IMR-90 (cell line): ENCODE data around the gene TMX2. TPM values are rescaled to one million over a fixed set of nuclear protein-coding genes. Genes with fewer than 3 reads are reported as not detected.

ENCODE experiments used
- ATAC-seq: fragments of 200-7000 bp; cut with Tn5 transposase; 2 replicates; pipeline ENCODE4 v1.9.1; 2020; ENCODE audit warnings: low read depth, mild to moderate bottlenecking, moderate library complexity
- BruUV-seq: library from RNA; stranded (reverse); fragments of 400-500 nt; replicated peaks from 2 replicates; lab custom pipeline; 2021; lab: Mats Ljungman, UMichigan
- CTCF ChIA-PET: fragments of 300-600 bp; formaldehyde crosslinking; extraction: SDS; loops from one replicate; lab custom pipeline; 2021; ENCODE audit warnings: antibody characterized with exemption; lab: Yijun Ruan, JAX
- POLR2A ChIA-PET: fragments of 300-600 bp; sonication (Branson Sonifier 250); formaldehyde crosslinking; loops from one replicate; lab custom pipeline; 2022; ENCODE audit warnings: antibody characterized with exemption; ENCODE audit not compliant: unreplicated experiment; lab: Charles Lee
- DNase-seq: peaks from one replicate; pipeline ENCODE4 v3.0.0; 2013
- H2AFZ ChIP-seq: replicated peaks from 2 replicates; pipeline ENCODE3; 2013; ENCODE audit warnings: low read length, mild to moderate bottlenecking; ENCODE audit not compliant: poor library complexity
- H2AK5ac ChIP-seq: 2 replicates; pipeline ENCODE4 v1.6.1; 2013; ENCODE audit warnings: low read depth, low read length, inconsistent platforms
- H2AK9ac ChIP-seq: replicated peaks from 2 replicates; pipeline ENCODE3; 2013; ENCODE audit warnings: mild to moderate bottlenecking, low read depth, low read length, moderate library complexity; ENCODE audit not compliant: poor library complexity
- H2BK120ac ChIP-seq: 2 replicates; pipeline ENCODE4 v1.6.1; 2013; ENCODE audit warnings: low read depth, low read length, inconsistent platforms
- H2BK15ac ChIP-seq: 3 replicates; pipeline ENCODE4 v1.6.1; 2013; ENCODE audit warnings: low read depth, low read length, inconsistent platforms
- H2BK20ac ChIP-seq: 2 replicates; pipeline ENCODE4 v1.6.1; 2013; ENCODE audit warnings: low read depth, mild to moderate bottlenecking, inconsistent platforms, low read length, moderate library complexity
- H2BK5ac ChIP-seq: 2 replicates; pipeline ENCODE4 v1.6.1; 2013; ENCODE audit warnings: mild to moderate bottlenecking, low read depth, low read length, inconsistent platforms; ENCODE audit not compliant: poor library complexity, severe bottlenecking
- H3K14ac ChIP-seq: replicated peaks from 2 replicates; pipeline ENCODE4 v1.6.1; 2013; ENCODE audit warnings: low read depth, low read length, inconsistent platforms
- H3K18ac ChIP-seq: 2 replicates; pipeline ENCODE4 v1.6.1; 2013; ENCODE audit warnings: low read depth, low read length, control low read depth
- H3K23ac ChIP-seq: 2 replicates; pipeline ENCODE4 v1.6.1; 2013; ENCODE audit warnings: low read depth, low read length, inconsistent platforms
- H3K27ac ChIP-seq: 2 replicates; pipeline ENCODE4 v1.5.1; 2013; ENCODE audit warnings: mild to moderate bottlenecking, control low read depth, low read length; ENCODE audit not compliant: insufficient read depth
- H3K27me3 ChIP-seq: 2 replicates; pipeline ENCODE4 v1.6.1; 2013; ENCODE audit warnings: low read length; ENCODE audit not compliant: control insufficient read depth, insufficient read depth
- H3K36me3 ChIP-seq: 2 replicates; pipeline ENCODE4 v1.6.1; 2013; ENCODE audit warnings: low read length, mixed read lengths; ENCODE audit not compliant: control insufficient read depth, insufficient read depth
- H3K4ac ChIP-seq: 2 replicates; pipeline ENCODE4 v1.6.1; 2013; ENCODE audit warnings: low read depth, low read length, inconsistent platforms
- H3K4me1 ChIP-seq: 2 replicates; pipeline ENCODE4 v1.6.1; 2013; ENCODE audit warnings: low read length, mixed read lengths; ENCODE audit not compliant: control insufficient read depth, insufficient read depth
- H3K4me2 ChIP-seq: 2 replicates; pipeline ENCODE4 v1.6.1; 2013; ENCODE audit warnings: low read depth, mild to moderate bottlenecking, control low read depth, low read length, moderate library complexity
- H3K4me3 ChIP-seq: 2 replicates; pipeline ENCODE4 v1.5.1; 2013; ENCODE audit warnings: low read depth, mild to moderate bottlenecking, control low read depth, low read length, moderate library complexity; ENCODE audit not compliant: insufficient read depth
- H3K56ac ChIP-seq: 2 replicates; pipeline ENCODE4 v1.6.1; 2013; ENCODE audit warnings: low read length, inconsistent platforms; ENCODE audit not compliant: insufficient read depth; ENCODE audit errors: extremely low read depth
- H3K79me1 ChIP-seq, 2 experiments: 2 replicates each; pipeline ENCODE4 v1.6.1; 2013; ENCODE audit warnings: low read length in 2 of 2, inconsistent platforms in 1 of 2, low read depth in 1 of 2
- H3K9ac ChIP-seq: 2 replicates; pipeline ENCODE4 v1.6.1; 2013; ENCODE audit warnings: low read depth, low read length, control low read depth
- H3K9me1 ChIP-seq: 2 replicates; pipeline ENCODE4 v1.6.1; 2013; ENCODE audit warnings: low read length, inconsistent platforms; ENCODE audit not compliant: insufficient read depth
- H3K9me3 ChIP-seq: 2 replicates; pipeline ENCODE4 v1.6.1; 2013; ENCODE audit warnings: low read length; ENCODE audit not compliant: control insufficient read depth, insufficient read depth
- H4K20me1 ChIP-seq: 2 replicates; pipeline ENCODE4 v1.6.1; 2013; ENCODE audit warnings: low read length, inconsistent platforms; ENCODE audit not compliant: insufficient read depth
- H4K5ac ChIP-seq: 2 replicates; pipeline ENCODE4 v1.6.1; 2013; ENCODE audit warnings: mild to moderate bottlenecking, low read depth, low read length, control low read depth
- H4K8ac ChIP-seq, 2 experiments: 2 replicates each; pipeline ENCODE4 v1.6.1; 2013; ENCODE audit warnings: low read depth in 2 of 2, low read length in 2 of 2, control low read depth in 1 of 2, inconsistent platforms in 1 of 2
- H4K91ac ChIP-seq: 2 replicates; pipeline ENCODE4 v1.6.1; 2013; ENCODE audit warnings: low read depth, low read length, inconsistent platforms; ENCODE audit not compliant: insufficient read depth
- CEBPB ChIP-seq: IDR thresholded peaks from 2 replicates; pipeline ENCODE4 v1.6.1; 2012; ENCODE audit warnings: low read depth, low read length, improper control_type of control experiment
- CHD1 ChIP-seq: IDR thresholded peaks from 2 replicates; pipeline ENCODE4 v1.6.1; 2012; ENCODE audit warnings: low read depth, low read length, improper control_type of control experiment
- FOS ChIP-seq: fragments of 150-350 bp; IDR thresholded peaks from 2 replicates; pipeline ENCODE4 v1.6.1; 2016; ENCODE audit warnings: low read depth, low read length
- MAFK ChIP-seq: IDR thresholded peaks from 2 replicates; pipeline ENCODE4 v1.6.1; 2012; ENCODE audit warnings: low read depth, low read length, improper control_type of control experiment
- MAZ ChIP-seq: IDR thresholded peaks from 2 replicates; pipeline ENCODE4 v1.6.1; 2012; ENCODE audit warnings: low read depth, mild to moderate bottlenecking, low read length, improper control_type of control experiment, moderate library complexity, borderline replicate concordance
- MXI1 ChIP-seq: IDR thresholded peaks from 2 replicates; pipeline ENCODE4 v1.6.1; 2012; ENCODE audit warnings: low read depth, mild to moderate bottlenecking, low read length, moderate library complexity, borderline replicate concordance
- NFE2L2 ChIP-seq: fragments of 150-350 bp; IDR thresholded peaks from 2 replicates; pipeline ENCODE4 v1.6.1; 2016; ENCODE audit warnings: low read depth, mild to moderate bottlenecking, low read length
- POLR2A ChIP-seq: IDR thresholded peaks from 2 replicates; pipeline ENCODE4 v1.6.1; 2012; ENCODE audit warnings: mild to moderate bottlenecking, low read depth, low read length
- RAD21 ChIP-seq: IDR thresholded peaks from 2 replicates; pipeline ENCODE4 v1.6.1; 2012; ENCODE audit warnings: low read length, improper control_type of control experiment
- RCOR1 ChIP-seq: IDR thresholded peaks from 2 replicates; pipeline ENCODE4 v1.6.1; 2012; ENCODE audit warnings: mild to moderate bottlenecking, low read length, improper control_type of control experiment; ENCODE audit not compliant: insufficient replicate concordance
- RFX5 ChIP-seq: IDR thresholded peaks from 2 replicates; pipeline ENCODE4 v1.8.0; 2012; ENCODE audit warnings: low read depth, mild to moderate bottlenecking, low read length, moderate library complexity
- SMC3 ChIP-seq: fragments of 150-350 bp; IDR thresholded peaks from 2 replicates; pipeline ENCODE4 v1.6.1; 2016; ENCODE audit warnings: low read depth, mild to moderate bottlenecking, antibody characterized with exemption, low read length, moderate library complexity
- WGBS, 2 experiments: methylation state at CpG; one replicate each; pipeline versions ENCODE4 v1.1.5 to v1.1.7; 2013; ENCODE audit warnings: missing lambda C conversion rate in 2 of 2; ENCODE audit not compliant: insufficient read length in 1 of 2; ENCODE audit errors: extremely low coverage in 2 of 2; 5-methylcytosine and 5-hydroxymethylcytosine counted together
- dilution Hi-C: fragments of 300-500 bp; cut with HindIII; formaldehyde crosslinking; loops from one replicate; pipeline ENCODE4 v1.14.3; 2018; ENCODE audit warnings: low sequenced_read_pairs; ENCODE audit not compliant: unreplicated experiment
- in situ Hi-C: fragments of 300-500 bp; cut with MboI; formaldehyde crosslinking; loops from 3 replicates; pipeline ENCODE4 v1.14.3; 2019; ENCODE audit warnings: low sequenced_read_pairs, inconsistent platforms, mixed read lengths
- intact Hi-C: fragments of 100-400 bp; cut with micrococcal nuclease; formaldehyde crosslinking; loops from 2 replicates; pipeline ENCODE4 v1.10.0; 2022
- polyA plus RNA-seq, 3 experiments: library from polyadenylated mRNA; depleted of rRNA; stranded (reverse); fragments of >200 nt; gene quantifications; 2 replicates each; pipeline ENCODE4 v1.2.3, GENCODE V29; 2012; ENCODE audit warnings: low replicate concordance in 1 of 3
- total RNA-seq: library from RNA; depleted of rRNA; stranded (reverse); fragments of >200 nt; gene quantifications from 2 replicates; pipeline ENCODE4 v1.2.3, GENCODE V29; 2012
- TF ChIP-seq, protein P1 (sequence below): fragments of 150-350 bp; IDR thresholded peaks from 2 replicates; pipeline ENCODE4 v1.6.1; 2016; ENCODE audit warnings: low read depth, mild to moderate bottlenecking, low read length, moderate library complexity, borderline replicate concordance
- TF ChIP-seq, protein P2 (sequence below): conservative IDR thresholded peaks from 2 replicates; pipeline ENCODE4 v1.5.1; 2012; ENCODE audit warnings: mild to moderate bottlenecking, low read depth, low read length, improper control_type of control experiment
- TF ChIP-seq, protein P3 (sequence below): fragments of 150-350 bp; IDR thresholded peaks from 2 replicates; pipeline ENCODE4 v1.6.1; 2017; ENCODE audit warnings: mild to moderate bottlenecking, antibody characterized with exemption, low read length, low read depth

The TMX2 gene
- total and polyA plus RNA-seq, 2 of the 4 experiments (the other 2 are of a cell fraction) = 60.3 to 103 TPM

DNA sequence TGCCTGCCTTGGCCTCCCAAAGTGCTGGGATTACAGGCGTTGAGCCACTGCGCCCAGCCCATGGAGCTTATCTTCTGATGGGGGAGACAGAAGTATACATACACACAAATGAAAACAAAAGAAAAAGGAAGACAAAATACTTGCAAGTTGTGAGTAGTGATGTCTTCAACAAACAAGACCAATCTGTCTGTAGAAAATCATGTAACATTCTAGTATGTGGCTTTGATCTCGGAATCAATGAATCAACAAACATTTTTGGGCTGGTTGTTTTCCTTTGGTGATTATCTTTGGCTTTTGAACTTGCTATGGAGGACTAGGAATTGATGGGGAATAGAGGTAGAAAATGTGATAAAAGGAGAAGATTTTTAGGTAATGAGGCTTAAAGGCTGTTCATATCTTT is 45.8 kb downstream of the TMX2 start:
- Histone ChIP-seq H3K27ac (no peak overlapping the region), H2BK15ac (no peak overlapping the region), H3K79me1 (0 out of 4 replicates have a peak, but pooled peaks cover 0 to 3% of the 10 kb centered on the region in 2 experiments), H3K4me2 (no peak overlapping the region), H3K4ac (no peak overlapping the region), H2BK5ac (no peak overlapping the region), H4K20me1 (no peaks in the 10 kb centered on the region), H3K27me3 (no peaks in the 10 kb centered on the region), H3K18ac (no peak overlapping the region), H4K8ac (no peak overlapping the region), H2BK120ac (no peak overlapping the region), H2AK5ac (no peak overlapping the region), H2AK9ac (no peak overlapping the region), H3K4me1 (peaks cover 2% of the 10 kb centered on the region; the same call in 1 of the 2 replicates), H3K23ac (no peak overlapping the region), H3K14ac (no peak overlapping the region), H3K9me3 (no peaks in the 10 kb centered on the region), H2AFZ (no peak overlapping the region), H3K9ac (no peak overlapping the region), H4K5ac (no peak overlapping the region), H3K9me1 (no peaks in the 10 kb centered on the region), H4K91ac (no peak overlapping the region), H3K56ac (no peak overlapping the region), H2BK20ac (no peak overlapping the region), H3K36me3 (no peaks in the 10 kb centered on the region), H3K4me3 (no peak overlapping the region)
- WGBS, 2 experiments = no CpG with 5 or more reads among the region's 3 CpGs
- TF ChIP-seq RAD21 (no peak), MXI1 (no peak), FOS (no peak), NFE2L2 (no peak), CHD1 (no peak), CEBPB (no peak), SMC3 (no peak), RCOR1 (no peak), RFX5 (no peak), MAFK (no peak), MAZ (no peak), POLR2A (no peak)
- TF ChIP-seq, protein P1, sequence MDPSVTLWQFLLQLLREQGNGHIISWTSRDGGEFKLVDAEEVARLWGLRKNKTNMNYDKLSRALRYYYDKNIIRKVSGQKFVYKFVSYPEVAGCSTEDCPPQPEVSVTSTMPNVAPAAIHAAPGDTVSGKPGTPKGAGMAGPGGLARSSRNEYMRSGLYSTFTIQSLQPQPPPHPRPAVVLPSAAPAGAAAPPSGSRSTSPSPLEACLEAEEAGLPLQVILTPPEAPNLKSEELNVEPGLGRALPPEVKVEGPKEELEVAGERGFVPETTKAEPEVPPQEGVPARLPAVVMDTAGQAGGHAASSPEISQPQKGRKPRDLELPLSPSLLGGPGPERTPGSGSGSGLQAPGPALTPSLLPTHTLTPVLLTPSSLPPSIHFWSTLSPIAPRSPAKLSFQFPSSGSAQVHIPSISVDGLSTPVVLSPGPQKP = no peak
- TF ChIP-seq, protein P2, sequence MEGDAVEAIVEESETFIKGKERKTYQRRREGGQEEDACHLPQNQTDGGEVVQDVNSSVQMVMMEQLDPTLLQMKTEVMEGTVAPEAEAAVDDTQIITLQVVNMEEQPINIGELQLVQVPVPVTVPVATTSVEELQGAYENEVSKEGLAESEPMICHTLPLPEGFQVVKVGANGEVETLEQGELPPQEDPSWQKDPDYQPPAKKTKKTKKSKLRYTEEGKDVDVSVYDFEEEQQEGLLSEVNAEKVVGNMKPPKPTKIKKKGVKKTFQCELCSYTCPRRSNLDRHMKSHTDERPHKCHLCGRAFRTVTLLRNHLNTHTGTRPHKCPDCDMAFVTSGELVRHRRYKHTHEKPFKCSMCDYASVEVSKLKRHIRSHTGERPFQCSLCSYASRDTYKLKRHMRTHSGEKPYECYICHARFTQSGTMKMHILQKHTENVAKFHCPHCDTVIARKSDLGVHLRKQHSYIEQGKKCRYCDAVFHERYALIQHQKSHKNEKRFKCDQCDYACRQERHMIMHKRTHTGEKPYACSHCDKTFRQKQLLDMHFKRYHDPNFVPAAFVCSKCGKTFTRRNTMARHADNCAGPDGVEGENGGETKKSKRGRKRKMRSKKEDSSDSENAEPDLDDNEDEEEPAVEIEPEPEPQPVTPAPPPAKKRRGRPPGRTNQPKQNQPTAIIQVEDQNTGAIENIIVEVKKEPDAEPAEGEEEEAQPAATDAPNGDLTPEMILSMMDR = no peak
- TF ChIP-seq, protein P3, sequence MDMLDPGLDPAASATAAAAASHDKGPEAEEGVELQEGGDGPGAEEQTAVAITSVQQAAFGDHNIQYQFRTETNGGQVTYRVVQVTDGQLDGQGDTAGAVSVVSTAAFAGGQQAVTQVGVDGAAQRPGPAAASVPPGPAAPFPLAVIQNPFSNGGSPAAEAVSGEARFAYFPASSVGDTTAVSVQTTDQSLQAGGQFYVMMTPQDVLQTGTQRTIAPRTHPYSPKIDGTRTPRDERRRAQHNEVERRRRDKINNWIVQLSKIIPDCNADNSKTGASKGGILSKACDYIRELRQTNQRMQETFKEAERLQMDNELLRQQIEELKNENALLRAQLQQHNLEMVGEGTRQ = no peak
- dilution Hi-C loops (no loop called here), in situ Hi-C loops (no loop called here), intact Hi-C loops (no loop called here)
- BruUV-seq = no TSS peak
- ATAC-seq = no peak
- ChIA-PET CTCF (interaction anchor here (0.6 to 2.7 kb wide), 2 partner anchors 43 to 302 kb away, joined by 3 to 10 read pairs; no protein-coding TSS in a partner anchor), POLR2A (no interaction called here)
- no peak for DNase-seq
